ENCODE results near the gene TRPV5.

Gene TRPV5

GRCh38 chr7:142934056-142934455 is 510 bp upstream of the TRPV5 start:
- no peak for TF ChIP-seq CTCF (conservative IDR thresholded peaks at IDR 0.05; ENCODE audit: low read depth, low read length)
- H3K4me3 ChIP-seq (ENCODE audit: low read depth, low read length): no peak overlapping the region
- DNase-seq (ENCODE audit: low read depth): no peak

GRCh38 chr7:142933092-142933475 is 462 bp downstream of the TRPV5 start:
- no peak overlapping the region for H3K4me3 ChIP-seq (ENCODE audit: low read depth, low read length)
- TF ChIP-seq CTCF (conservative IDR thresholded peaks at IDR 0.05; ENCODE audit: low read depth, low read length): no peak
- DNase-seq (ENCODE audit: low read depth): no peak

GRCh38 chr7:142932386-142933091 is 1.0 kb downstream of the TRPV5 start:
- TF ChIP-seq CTCF (conservative IDR thresholded peaks at IDR 0.05; ENCODE audit: low read depth, low read length): no peak
- no peak for DNase-seq (ENCODE audit: low read depth)
- no peak overlapping the region for H3K4me3 ChIP-seq (ENCODE audit: low read depth, low read length)

- H3K4me3 ChIP-seq (ENCODE audit: low read depth, low read length): no peak overlapping the region
- TF ChIP-seq CTCF (conservative IDR thresholded peaks at IDR 0.05; ENCODE audit: low read depth, low read length): no peak
- DNase-seq (ENCODE audit: low read depth): no peak
Observed at GRCh38 chr7:142930126-142930730, 3.3 kb downstream of the TRPV5 start.

- no peak for TF ChIP-seq CTCF (conservative IDR thresholded peaks at IDR 0.05; ENCODE audit: low read depth, low read length)
- no peak for DNase-seq (ENCODE audit: low read depth)
- H3K4me3 ChIP-seq (ENCODE audit: low read depth, low read length): no peak overlapping the region
Observed at GRCh38 chr7:142927949-142928348, 5.6 kb downstream of the TRPV5 start.

GRCh38 chr7:142927085-142927745 is 6.3 kb downstream of the TRPV5 start:
- no peak for DNase-seq (ENCODE audit: low read depth)
- H3K4me3 ChIP-seq (ENCODE audit: low read depth, low read length): no peak overlapping the region
- TF ChIP-seq CTCF (conservative IDR thresholded peaks at IDR 0.05; ENCODE audit: low read depth, low read length): no peak
